Activated naive CD8-positive, alpha-beta T cell (primary cell): ENCODE results near the gene RBM17.
"Not testable (repeated sequence)": the region's sequence is repeated elsewhere in the genome, so short reads cannot be mapped to it uniquely, and the experiment has no call there.

Experiments
- H3K27ac Mint-ChIP-seq: one replicate; pipeline ENCODE4 v1.8.0; 2021; ENCODE audit warnings: mixed read lengths
- H3K27me3 Mint-ChIP-seq: one replicate; pipeline ENCODE4 v1.8.0; 2021; ENCODE audit warnings: mixed read lengths
- H3K36me3 Mint-ChIP-seq: one replicate; pipeline ENCODE4 v1.8.0; 2021; ENCODE audit warnings: mixed read lengths
- H3K4me1 Mint-ChIP-seq: one replicate; pipeline ENCODE4 v1.8.0; 2021; ENCODE audit warnings: low read depth, mixed read lengths
- H3K4me3 Mint-ChIP-seq: one replicate; pipeline ENCODE4 v1.8.0; 2021; ENCODE audit warnings: mild to moderate bottlenecking, mixed read lengths
- H3K9me3 Mint-ChIP-seq: one replicate; pipeline ENCODE4 v1.8.0; 2021; ENCODE audit warnings: low read depth, mixed read lengths

Gene RBM17

DNA sequence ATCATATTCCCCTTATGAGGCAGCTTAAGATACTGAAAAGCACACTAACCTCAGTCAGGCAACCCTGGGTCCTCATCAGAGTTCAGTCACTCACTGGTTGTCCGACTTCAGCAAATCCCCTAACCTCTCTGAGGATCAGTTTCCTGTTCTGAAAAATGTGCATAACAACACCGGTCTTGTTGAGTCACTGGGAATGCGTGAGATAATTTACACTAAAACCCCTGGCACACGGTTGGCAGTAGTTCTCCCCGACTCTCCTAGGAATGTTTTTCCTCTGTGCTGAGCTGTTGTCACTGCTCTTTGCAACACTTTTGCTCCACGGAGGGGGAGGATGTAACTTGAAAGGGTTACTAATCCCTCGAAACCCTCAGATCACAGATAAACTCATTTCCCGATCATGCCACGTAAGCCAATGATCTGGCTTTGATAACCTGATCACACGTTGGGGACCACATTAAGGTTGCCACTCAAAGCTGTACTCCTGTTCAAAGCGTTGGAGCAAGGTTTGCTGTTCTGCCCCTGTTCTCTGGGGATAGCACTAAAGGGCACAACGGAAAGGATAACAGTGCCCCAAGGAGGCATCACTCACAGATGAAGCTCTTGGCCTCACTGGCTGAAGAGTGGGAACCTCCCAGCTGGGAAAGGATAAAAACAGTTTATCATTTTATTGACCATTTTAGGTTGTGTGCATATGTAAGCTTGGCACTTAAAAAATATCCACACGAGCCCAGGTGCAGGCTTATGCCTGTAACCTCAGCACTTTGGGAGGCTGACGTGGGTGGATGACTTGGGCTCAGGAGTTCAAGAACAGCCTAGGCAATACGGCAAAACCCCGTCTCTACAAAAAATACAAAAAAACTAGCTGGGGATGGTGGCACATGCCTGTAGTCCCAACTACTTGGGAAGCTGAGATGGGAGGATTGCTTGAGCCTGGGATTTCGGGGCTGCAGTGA, 5.0 kb upstream of the RBM17 start:
- peaks cover 55% of the 10 kb centered on the region for H3K4me1 Mint-ChIP-seq
- peak overlapping the region; percentile 82 for H3K27ac Mint-ChIP-seq
- no peaks in the 10 kb centered on the region for H3K27me3 Mint-ChIP-seq
- no peaks in the 10 kb centered on the region for H3K36me3 Mint-ChIP-seq
- H3K9me3 Mint-ChIP-seq, result no peaks in the 10 kb centered on the region
- peak overlapping the region; percentile 66 for H3K4me3 Mint-ChIP-seq

DNA sequence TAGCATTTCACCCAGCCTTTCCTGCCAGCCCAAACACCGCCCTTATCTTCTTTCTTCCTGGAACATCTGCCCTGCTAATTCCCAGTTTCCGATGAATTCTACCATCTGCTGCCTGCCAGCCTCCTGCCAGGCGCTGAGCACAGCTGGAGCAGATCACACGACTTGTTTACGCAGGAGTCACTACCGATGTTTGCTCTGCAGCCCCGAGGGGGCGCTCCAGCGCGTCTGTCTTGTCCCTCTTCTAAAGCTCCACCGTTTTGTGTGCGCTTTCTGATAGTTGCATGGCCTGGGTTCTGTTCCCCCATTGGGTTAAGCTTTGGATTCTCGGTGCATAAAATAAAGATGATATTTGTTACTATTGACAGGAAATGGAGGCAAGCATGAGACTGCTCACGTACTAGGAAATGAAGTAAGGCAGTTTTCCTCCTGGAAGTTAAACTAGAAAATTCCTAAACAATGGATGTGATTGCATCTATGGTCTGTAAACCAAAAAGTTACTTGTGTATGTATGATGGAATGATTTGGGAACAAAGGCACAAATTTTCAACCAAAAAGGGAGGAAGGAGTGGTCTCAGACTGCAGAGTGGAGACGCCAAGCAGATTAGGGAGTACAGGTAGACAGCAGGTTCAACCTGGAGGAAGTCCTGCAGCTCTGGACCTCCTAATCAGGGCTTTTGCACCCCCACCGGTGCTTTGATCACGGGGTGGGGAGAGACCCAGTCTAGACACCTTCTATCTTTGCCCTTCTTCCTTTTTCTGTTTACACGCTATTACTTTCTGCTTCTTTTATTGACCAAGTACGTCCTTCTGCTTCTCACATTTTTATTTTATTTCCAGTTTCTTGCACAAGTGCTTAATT, 2.2 kb upstream of the RBM17 start:
- Mint-ChIP-seq H3K4me1 (peaks cover 74% of the 10 kb centered on the region), H3K27ac (peak overlapping the region; percentile 99), H3K36me3 (peaks cover 9% of the 10 kb centered on the region), H3K4me3 (peak overlapping the region; percentile 88), H3K9me3 (no peaks in the 10 kb centered on the region), H3K27me3 (no peaks in the 10 kb centered on the region)

DNA sequence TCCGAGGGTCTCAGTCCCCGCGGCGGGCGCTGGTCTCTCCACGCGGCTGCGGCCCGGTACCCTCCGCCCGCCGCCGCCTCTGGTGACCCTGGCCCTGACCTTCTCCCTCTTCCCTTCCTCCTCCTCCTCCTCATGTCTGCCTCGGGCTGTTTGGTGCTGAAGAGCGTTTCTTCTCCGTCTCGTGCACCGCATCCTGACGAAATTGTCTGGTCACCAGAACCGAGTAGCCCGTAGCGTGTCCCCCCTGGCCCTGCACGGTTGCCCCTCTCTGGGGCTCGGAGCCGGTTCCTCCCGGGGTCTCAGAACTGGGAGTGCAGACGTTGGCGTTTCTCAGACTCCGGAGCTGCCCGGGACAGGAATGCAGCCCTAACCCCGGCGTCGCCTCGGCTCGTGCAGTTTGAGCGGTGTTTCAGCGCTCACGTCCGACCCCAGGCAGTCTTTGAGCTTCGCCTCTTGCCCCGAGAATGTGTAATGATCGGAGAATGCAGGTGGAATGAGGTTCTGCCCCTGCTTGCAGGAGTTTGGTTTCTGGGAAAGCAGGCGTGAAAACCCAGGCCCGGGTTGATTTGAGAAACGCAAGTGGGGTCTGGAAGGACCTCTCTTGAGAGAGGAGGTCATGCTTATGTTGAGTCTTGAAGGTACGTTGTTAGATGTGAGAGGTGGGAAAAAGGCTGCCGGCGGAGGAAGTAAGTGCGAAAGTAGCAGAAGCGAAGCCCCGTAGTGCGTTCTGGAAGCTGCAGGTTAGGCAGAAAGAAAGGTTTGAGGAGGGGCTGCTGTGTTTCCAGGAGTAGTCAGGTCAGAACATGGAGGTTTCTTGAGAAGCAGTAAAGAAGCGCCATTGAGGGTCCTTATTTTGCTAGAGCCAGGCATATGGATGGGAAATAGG, 743 bp downstream of the RBM17 start:
- no peaks in the 10 kb centered on the region for H3K27me3 Mint-ChIP-seq
- H3K4me1 Mint-ChIP-seq, result peaks cover 70% of the 10 kb centered on the region
- no peaks in the 10 kb centered on the region for H3K9me3 Mint-ChIP-seq
- peak overlapping the region; percentile 96 for H3K27ac Mint-ChIP-seq
- H3K4me3 Mint-ChIP-seq, result peak overlapping the region; percentile 100
- H3K36me3 Mint-ChIP-seq, result peaks cover 9% of the 10 kb centered on the region

DNA sequence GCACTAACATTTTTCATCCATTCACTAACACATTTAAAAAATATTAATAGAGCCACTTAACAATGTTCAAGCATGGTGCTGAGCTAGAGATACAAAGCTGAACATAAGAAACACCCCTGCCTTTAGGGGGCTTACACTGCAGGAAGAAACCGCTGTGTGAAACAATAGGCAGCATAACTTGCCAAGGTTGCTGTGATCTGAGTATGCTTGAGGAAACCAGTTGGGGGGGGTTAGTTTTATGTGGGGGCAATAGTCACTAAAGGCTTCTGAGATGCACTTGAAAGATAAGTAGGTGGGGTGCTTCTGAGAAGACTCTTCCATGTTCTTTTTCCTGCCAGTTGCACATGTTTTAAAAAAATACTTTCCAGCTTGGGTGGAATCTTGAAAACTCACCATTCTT, 2.8 kb downstream of the RBM17 start:
- Mint-ChIP-seq H3K4me1 (peaks cover 77% of the 10 kb centered on the region), H3K27ac (peak overlapping the region; percentile 79), H3K27me3 (no peaks in the 10 kb centered on the region), H3K4me3 (peak overlapping the region; percentile 86), H3K36me3 (peaks cover 9% of the 10 kb centered on the region), H3K9me3 (no peaks in the 10 kb centered on the region)

DNA sequence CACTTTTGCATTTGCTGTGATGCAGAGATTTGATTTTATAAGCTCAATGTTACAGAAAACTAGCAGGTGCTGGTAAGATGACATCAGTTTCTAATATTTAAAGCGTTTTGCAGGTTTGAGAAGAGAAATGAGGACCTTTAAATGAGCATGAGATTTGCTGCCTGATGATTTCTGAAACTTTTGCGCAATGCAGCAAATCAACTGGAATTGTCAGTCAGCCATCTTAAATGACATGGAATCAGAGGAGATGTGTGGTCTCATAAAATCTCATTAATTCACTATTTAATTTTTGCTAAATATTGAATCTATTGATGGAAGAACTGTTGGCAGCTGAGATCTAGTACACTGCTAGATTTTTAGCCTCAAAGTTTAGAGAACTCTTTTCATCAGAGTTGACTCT, 3.9 kb downstream of the RBM17 start:
- no peaks in the 10 kb centered on the region for H3K9me3 Mint-ChIP-seq
- H3K4me3 Mint-ChIP-seq, result peak overlapping the region; percentile 86
- peak overlapping the region; percentile 47 for H3K27ac Mint-ChIP-seq
- H3K27me3 Mint-ChIP-seq, result no peaks in the 10 kb centered on the region
- H3K36me3 Mint-ChIP-seq, result peaks cover 11% of the 10 kb centered on the region
- peaks cover 69% of the 10 kb centered on the region for H3K4me1 Mint-ChIP-seq

DNA sequence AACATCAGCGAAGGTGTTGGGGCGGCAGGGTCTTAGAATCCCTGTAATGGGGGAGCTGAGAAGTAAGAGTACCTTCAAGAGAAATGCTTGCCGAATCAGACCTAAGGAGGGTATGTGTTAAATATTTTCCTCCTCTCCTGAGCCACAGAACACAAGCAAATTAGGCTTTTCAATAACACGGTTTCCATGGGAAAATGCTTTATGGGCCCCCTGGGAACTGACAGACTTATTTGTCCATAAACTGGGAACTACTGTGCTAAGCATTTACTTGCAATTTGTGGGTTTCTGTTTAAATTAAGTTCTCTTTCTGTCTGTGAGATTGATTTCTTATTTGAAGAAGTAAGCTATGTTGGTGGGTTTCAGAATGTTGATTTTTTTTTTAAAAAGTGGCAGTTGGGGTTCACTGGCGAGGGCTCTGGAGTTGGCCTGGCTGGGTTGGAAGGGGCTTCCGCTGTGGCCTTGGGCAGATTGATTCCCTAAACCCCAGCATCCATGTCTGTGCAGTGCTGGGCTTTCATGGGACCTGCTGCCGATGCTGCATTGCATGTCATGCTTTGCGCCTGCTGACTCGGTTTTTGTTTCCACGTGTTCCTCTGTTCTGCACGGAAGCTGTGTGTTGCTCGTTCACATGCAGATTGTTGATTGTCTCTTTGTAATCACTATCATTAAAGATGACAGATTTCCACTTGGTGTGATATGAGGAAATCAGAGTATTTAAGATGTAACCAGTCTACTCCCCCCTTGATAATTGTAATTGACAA, 7.2 kb downstream of the RBM17 start:
- Mint-ChIP-seq H3K9me3 (no peaks in the 10 kb centered on the region), H3K27ac (peak overlapping the region; percentile 58), H3K4me3 (no peak overlapping the region), H3K36me3 (peaks cover 4% of the 10 kb centered on the region), H3K4me1 (peaks cover 61% of the 10 kb centered on the region), H3K27me3 (no peaks in the 10 kb centered on the region)

DNA sequence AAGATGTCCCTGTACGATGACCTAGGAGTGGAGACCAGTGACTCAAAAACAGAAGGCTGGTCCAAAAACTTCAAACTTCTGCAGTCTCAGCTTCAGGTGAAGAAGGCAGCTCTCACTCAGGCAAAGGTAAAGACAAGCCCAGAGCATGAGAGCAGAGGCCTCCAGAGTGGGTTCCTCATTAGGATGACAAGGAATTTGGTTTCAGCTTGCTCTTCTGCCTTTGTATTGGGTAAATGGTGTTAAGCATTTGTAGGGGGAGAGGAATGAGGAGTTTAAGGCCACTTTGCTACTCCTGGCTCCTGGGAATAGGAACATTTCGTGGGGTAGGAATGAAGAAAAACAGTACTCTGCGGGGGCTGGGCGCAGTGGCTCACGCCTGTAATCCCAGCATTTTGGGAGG, 8.2 kb downstream of the RBM17 start:
- Mint-ChIP-seq H3K4me3 (no peak overlapping the region), H3K27me3 (no peaks in the 10 kb centered on the region), H3K36me3 (peaks cover 2% of the 10 kb centered on the region), H3K4me1 (peaks cover 50% of the 10 kb centered on the region), H3K9me3 (no peaks in the 10 kb centered on the region), H3K27ac (no peak overlapping the region)

DNA sequence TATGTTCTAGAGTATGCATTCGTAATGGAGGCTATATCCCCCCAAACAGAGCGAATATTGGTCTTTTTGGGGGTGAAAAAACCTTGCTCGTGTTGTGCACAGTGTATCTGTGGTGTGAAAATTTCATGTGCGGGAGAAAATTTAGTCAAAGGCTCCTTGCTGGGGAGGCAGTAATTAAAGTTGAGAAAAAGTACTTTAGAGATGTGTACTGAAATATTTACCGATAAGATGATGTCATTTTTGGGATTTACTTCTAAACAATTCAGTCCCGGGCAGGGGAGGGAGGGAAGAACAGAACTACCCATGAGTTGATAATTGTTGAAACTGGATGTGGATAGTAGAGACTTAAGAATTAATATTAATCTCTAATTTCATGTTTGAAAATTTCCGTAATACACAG, 9.3 kb downstream of the RBM17 start:
- H3K36me3 Mint-ChIP-seq, result peaks cover 2% of the 10 kb centered on the region
- no peaks in the 10 kb centered on the region for H3K27me3 Mint-ChIP-seq
- H3K4me3 Mint-ChIP-seq, result no peak overlapping the region
- H3K9me3 Mint-ChIP-seq, result no peaks in the 10 kb centered on the region
- no peak overlapping the region for H3K27ac Mint-ChIP-seq
- peaks cover 47% of the 10 kb centered on the region for H3K4me1 Mint-ChIP-seq

DNA sequence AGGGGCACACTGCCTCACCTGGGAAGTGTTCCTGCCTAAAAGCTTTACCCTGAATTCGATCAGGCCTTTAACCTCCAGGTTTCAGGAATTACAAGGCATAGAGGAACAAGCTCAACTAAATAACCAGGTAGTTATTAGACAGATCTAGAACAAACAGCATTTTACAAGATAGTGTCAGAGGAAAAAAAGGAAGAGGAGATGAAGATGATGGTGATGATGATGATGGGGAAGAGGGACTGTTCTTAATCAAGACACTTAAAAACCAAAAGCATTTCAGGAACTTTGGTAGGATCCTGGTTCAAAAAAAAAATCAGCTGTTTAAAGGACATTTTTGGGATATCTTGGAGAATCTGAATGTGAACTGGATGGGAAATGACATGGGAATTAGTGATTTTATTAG, 11.5 kb downstream of the RBM17 start:
- no peaks in the 10 kb centered on the region for H3K27me3 Mint-ChIP-seq
- H3K4me3 Mint-ChIP-seq, result no peak overlapping the region
- peaks cover 2% of the 10 kb centered on the region for H3K36me3 Mint-ChIP-seq
- H3K27ac Mint-ChIP-seq, result peak overlapping the region; percentile 58
- peaks cover 38% of the 10 kb centered on the region for H3K4me1 Mint-ChIP-seq
- H3K9me3 Mint-ChIP-seq, result no peaks in the 10 kb centered on the region

DNA sequence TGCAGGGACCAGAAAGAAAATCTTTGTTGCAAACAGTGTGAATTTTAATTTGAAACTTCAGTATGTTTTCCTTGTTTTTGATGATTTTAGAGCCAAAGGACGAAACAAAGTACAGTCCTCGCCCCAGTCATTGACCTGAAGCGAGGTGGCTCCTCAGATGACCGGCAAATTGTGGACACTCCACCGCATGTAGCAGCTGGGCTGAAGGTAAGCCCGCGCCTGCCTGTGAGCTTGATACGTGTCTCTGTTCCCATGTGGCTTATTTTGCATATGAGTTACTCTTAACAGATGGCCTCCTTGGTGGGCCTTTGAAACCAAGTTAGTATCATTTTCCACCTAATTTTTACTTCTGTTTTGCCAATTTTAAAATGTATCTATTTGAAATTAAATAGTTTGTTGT, 12.3 kb downstream of the RBM17 start:
- Mint-ChIP-seq H3K27me3 (no peaks in the 10 kb centered on the region), H3K4me3 (no peak overlapping the region), H3K27ac (no peak overlapping the region), H3K4me1 (peaks cover 30% of the 10 kb centered on the region), H3K9me3 (no peaks in the 10 kb centered on the region), H3K36me3 (peaks cover 2% of the 10 kb centered on the region)

DNA sequence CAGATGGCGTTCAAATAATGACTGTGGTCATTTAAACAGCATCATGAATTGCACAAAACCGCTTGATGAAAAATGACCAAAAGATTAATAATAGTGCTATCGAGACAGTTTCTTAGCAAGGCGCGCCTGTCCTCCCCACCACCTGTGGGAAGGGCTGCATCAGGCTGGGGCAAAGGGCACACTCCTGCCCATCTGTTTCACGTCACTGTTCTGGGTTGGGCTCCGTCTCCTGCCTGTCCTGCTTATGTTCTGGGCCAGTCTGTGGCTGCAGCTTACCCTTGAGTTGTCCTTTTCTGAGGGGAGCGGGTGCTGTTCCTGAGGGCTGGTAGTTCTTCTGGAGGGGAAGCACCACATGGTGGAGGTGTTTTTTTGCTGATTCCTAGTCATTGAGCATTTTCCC, 13.3 kb downstream of the RBM17 start:
- H3K36me3 Mint-ChIP-seq, result no peaks in the 10 kb centered on the region
- H3K4me3 Mint-ChIP-seq, result no peak overlapping the region
- H3K9me3 Mint-ChIP-seq, result no peaks in the 10 kb centered on the region
- no peaks in the 10 kb centered on the region for H3K27me3 Mint-ChIP-seq
- H3K4me1 Mint-ChIP-seq, result peaks cover 27% of the 10 kb centered on the region
- peak overlapping the region; percentile 28 for H3K27ac Mint-ChIP-seq

DNA sequence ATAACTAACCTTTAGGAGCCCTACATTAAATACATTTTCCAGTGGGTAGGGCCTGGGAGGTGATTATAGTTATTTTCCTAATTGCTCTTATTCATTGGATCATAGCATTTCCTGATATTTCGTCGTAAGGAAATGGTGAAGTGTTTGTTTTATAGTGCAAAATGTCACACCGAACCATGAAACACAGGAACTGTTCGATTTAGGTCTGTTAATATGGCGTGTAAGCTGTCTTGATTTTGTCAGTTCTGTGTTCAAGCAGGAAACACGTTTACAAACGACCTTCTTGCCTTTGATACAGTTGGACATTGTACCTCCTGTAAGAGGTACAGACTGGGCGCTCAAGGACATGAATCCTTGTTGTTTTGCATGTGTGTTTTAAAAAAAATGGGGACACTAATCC, 14.8 kb downstream of the RBM17 start:
- Mint-ChIP-seq H3K27ac (peak overlapping the region; percentile 56), H3K36me3 (no peaks in the 10 kb centered on the region), H3K27me3 (no peaks in the 10 kb centered on the region), H3K9me3 (no peaks in the 10 kb centered on the region), H3K4me1 (peaks cover 27% of the 10 kb centered on the region), H3K4me3 (no peak overlapping the region)

DNA sequence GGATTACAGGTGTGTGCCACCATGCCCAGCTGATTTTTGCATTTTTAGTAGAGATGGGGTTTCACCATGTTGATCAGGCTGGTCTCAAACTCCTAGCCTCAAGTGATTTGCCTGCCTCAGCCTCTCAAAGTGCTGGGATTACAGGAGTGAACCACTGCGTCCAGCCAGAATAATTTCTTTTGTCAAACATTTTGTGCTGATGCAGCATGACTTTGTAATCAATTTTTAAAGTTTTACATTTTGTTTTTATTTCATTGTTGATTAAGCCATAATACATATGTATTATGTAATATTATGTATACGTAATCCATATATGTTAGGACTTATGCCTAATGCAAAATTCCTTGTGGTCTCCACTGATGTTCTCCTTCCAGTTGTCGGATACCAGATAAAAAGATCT, 18.8 kb downstream of the RBM17 start:
- H3K4me1 Mint-ChIP-seq, result peaks cover 29% of the 10 kb centered on the region
- peaks cover 11% of the 10 kb centered on the region for H3K36me3 Mint-ChIP-seq
- not testable (repeated sequence) for H3K27me3 Mint-ChIP-seq, H3K4me3 Mint-ChIP-seq, H3K9me3 Mint-ChIP-seq, H3K27ac Mint-ChIP-seq

DNA sequence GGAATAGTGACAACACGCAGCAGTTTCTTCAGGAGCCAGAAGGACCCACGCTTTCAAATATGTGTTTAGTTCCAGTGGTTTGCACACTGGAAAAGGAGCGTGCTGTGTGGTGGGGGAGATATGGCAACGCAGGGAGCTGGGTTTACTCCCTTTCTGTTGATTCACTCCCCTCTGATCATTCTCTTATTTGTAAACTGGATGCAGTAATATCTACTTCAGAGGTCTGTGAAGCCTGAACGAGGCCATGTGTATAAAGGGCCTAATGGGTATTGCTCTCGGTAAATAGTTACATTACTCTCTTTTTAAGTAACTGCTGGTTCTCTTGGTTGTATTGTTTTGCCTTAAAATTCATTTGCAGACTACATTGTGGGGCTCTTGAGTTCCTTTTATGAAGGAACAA, 19.2 kb downstream of the RBM17 start:
- Mint-ChIP-seq H3K4me1 (peaks cover 29% of the 10 kb centered on the region), H3K4me3 (no peak overlapping the region), H3K27me3 (no peaks in the 10 kb centered on the region), H3K9me3 (no peaks in the 10 kb centered on the region), H3K27ac (peak overlapping the region; percentile 72), H3K36me3 (peaks cover 11% of the 10 kb centered on the region)
